Measurements from ENCODE around the gene EGLN3. TPM values are rescaled to one million over a fixed set of nuclear protein-coding genes. Genes with fewer than 3 reads are reported as not detected.
A peak's percentile ranks its signal among the peaks of the same experiment; 100 is the strongest.

Gene EGLN3
- total RNA-seq, 4 donors from 2014 or later: 11.4 to 35.1 (median 25.0) TPM

GRCh38 chr14:33948869-33949408 is 1.9 kb downstream of the EGLN3 start:
- peak overlapping the region; percentile 54 to 80 (median 73) for H3K4me3 ChIP-seq
- no peak for TF ChIP-seq POLR2A (IDR thresholded peaks at IDR 0.05)
- TF ChIP-seq CTCF (IDR thresholded peaks at IDR 0.05): no peak
- H3K9me3 ChIP-seq: no peaks in the 10 kb centered on the region
- peaks cover 3 to 34% (median 5%) of the 10 kb centered on the region in 3 donors for H3K4me1 ChIP-seq
- H3K36me3 ChIP-seq: no peaks in the 10 kb centered on the region
- intact Hi-C loops (cut with DNase I): no loop called here
- WGBS, 2 donors: 56 to 63% methylated on average over 9 of the region's 9 CpGs
- H3K27me3 ChIP-seq: peaks cover 0 to 54% (median 0%) of the 10 kb centered on the region in 4 donors
- no peak overlapping the region for H3K27ac ChIP-seq
- DNase-seq: no peak

GRCh38 chr14:33948145-33948868 is 2.6 kb downstream of the EGLN3 start:
- H3K4me1 ChIP-seq: peaks cover 3 to 40% (median 5%) of the 10 kb centered on the region in 3 donors
- intact Hi-C loops (cut with DNase I): no loop called here
- H3K4me3 ChIP-seq: peak overlapping the region in 3 of 4 donors; percentile 71 to 80 (median 75)
- H3K36me3 ChIP-seq: no peaks in the 10 kb centered on the region
- no peaks in the 10 kb centered on the region for H3K9me3 ChIP-seq
- WGBS, 2 donors: 49 to 58% methylated on average over 3 of the region's 3 CpGs
- TF ChIP-seq CTCF (IDR thresholded peaks at IDR 0.05): no peak
- TF ChIP-seq POLR2A (IDR thresholded peaks at IDR 0.05): no peak
- no peak overlapping the region for H3K27ac ChIP-seq
- H3K27me3 ChIP-seq: peaks cover 0 to 49% (median 0%) of the 10 kb centered on the region in 4 donors
- DNase-seq: no peak

GRCh38 chr14:33946679-33947476 is 4.0 kb downstream of the EGLN3 start:
- TF ChIP-seq POLR2A (IDR thresholded peaks at IDR 0.05) (no peak), CTCF (IDR thresholded peaks at IDR 0.05) (no peak)
- WGBS, 2 donors: 64 to 67% methylated on average over 5 of the region's 5 CpGs
- peaks cover 0 to 35% (median 0%) of the 10 kb centered on the region in 4 donors for H3K27me3 ChIP-seq
- DNase-seq: no peak
- peak overlapping the region in 1 of 4 donors; percentile 3 for H3K27ac ChIP-seq
- H3K4me1 ChIP-seq: peaks cover 5 to 45% (median 8%) of the 10 kb centered on the region in 3 donors
- intact Hi-C loops (cut with DNase I): no loop called here
- H3K9me3 ChIP-seq: no peaks in the 10 kb centered on the region
- H3K36me3 ChIP-seq: no peaks in the 10 kb centered on the region
- H3K4me3 ChIP-seq: peak overlapping the region in 2 of 4 donors; percentile 1 to 42

GRCh38 chr14:33945210-33946088 is 5.4 kb downstream of the EGLN3 start:
- Histone ChIP-seq H3K36me3 (no peaks in the 10 kb centered on the region), H3K27me3 (peaks cover 0 to 22% (median 0%) of the 10 kb centered on the region in 4 donors), H3K27ac (no peak overlapping the region), H3K4me1 (peaks cover 5 to 41% (median 6%) of the 10 kb centered on the region in 3 donors), H3K4me3 (no peak overlapping the region), H3K9me3 (no peaks in the 10 kb centered on the region)
- intact Hi-C loops (cut with DNase I): no loop called here
- TF ChIP-seq POLR2A (IDR thresholded peaks at IDR 0.05) (no peak), CTCF (IDR thresholded peaks at IDR 0.05) (no peak)
- DNase-seq: no peak
- WGBS, 2 donors: 74 to 92% methylated on average over 2 to 4 of the region's 4 CpGs
